IMR-90 (cell line): ENCODE data around the gene DSP. TPM values are rescaled to one million over a fixed set of nuclear protein-coding genes. Genes with fewer than 3 reads are reported as not detected.

Experiments used
- ATAC-seq: fragments of 200-7000 bp; cut with Tn5 transposase; 2 replicates; pipeline ENCODE4 v1.9.1; 2020; ENCODE audit warnings: low read depth, mild to moderate bottlenecking, moderate library complexity
- BruUV-seq: library from RNA; stranded (reverse); fragments of 400-500 nt; replicated peaks from 2 replicates; lab custom pipeline; 2021; lab: Mats Ljungman, UMichigan
- CTCF ChIA-PET: fragments of 300-600 bp; formaldehyde crosslinking; extraction: SDS; loops from one replicate; lab custom pipeline; 2021; ENCODE audit warnings: antibody characterized with exemption; lab: Yijun Ruan, JAX
- POLR2A ChIA-PET: fragments of 300-600 bp; sonication (Branson Sonifier 250); formaldehyde crosslinking; loops from one replicate; lab custom pipeline; 2022; ENCODE audit warnings: antibody characterized with exemption; ENCODE audit not compliant: unreplicated experiment; lab: Charles Lee
- DNase-seq: peaks from one replicate; pipeline ENCODE4 v3.0.0; 2013
- H2AFZ ChIP-seq: replicated peaks from 2 replicates; pipeline ENCODE3; 2013; ENCODE audit warnings: low read length, mild to moderate bottlenecking; ENCODE audit not compliant: poor library complexity
- H2AK5ac ChIP-seq: 2 replicates; pipeline ENCODE4 v1.6.1; 2013; ENCODE audit warnings: low read depth, low read length, inconsistent platforms
- H2AK9ac ChIP-seq: replicated peaks from 2 replicates; pipeline ENCODE3; 2013; ENCODE audit warnings: mild to moderate bottlenecking, low read depth, low read length, moderate library complexity; ENCODE audit not compliant: poor library complexity
- H2BK120ac ChIP-seq: 2 replicates; pipeline ENCODE4 v1.6.1; 2013; ENCODE audit warnings: low read depth, low read length, inconsistent platforms
- H2BK15ac ChIP-seq: 3 replicates; pipeline ENCODE4 v1.6.1; 2013; ENCODE audit warnings: low read depth, low read length, inconsistent platforms
- H2BK20ac ChIP-seq: 2 replicates; pipeline ENCODE4 v1.6.1; 2013; ENCODE audit warnings: low read depth, mild to moderate bottlenecking, inconsistent platforms, low read length, moderate library complexity
- H2BK5ac ChIP-seq: 2 replicates; pipeline ENCODE4 v1.6.1; 2013; ENCODE audit warnings: mild to moderate bottlenecking, low read depth, low read length, inconsistent platforms; ENCODE audit not compliant: poor library complexity, severe bottlenecking
- H3K14ac ChIP-seq: replicated peaks from 2 replicates; pipeline ENCODE4 v1.6.1; 2013; ENCODE audit warnings: low read depth, low read length, inconsistent platforms
- H3K18ac ChIP-seq: 2 replicates; pipeline ENCODE4 v1.6.1; 2013; ENCODE audit warnings: low read depth, low read length, control low read depth
- H3K23ac ChIP-seq: 2 replicates; pipeline ENCODE4 v1.6.1; 2013; ENCODE audit warnings: low read depth, low read length, inconsistent platforms
- H3K27ac ChIP-seq: 2 replicates; pipeline ENCODE4 v1.5.1; 2013; ENCODE audit warnings: mild to moderate bottlenecking, control low read depth, low read length; ENCODE audit not compliant: insufficient read depth
- H3K27me3 ChIP-seq: 2 replicates; pipeline ENCODE4 v1.6.1; 2013; ENCODE audit warnings: low read length; ENCODE audit not compliant: control insufficient read depth, insufficient read depth
- H3K36me3 ChIP-seq: 2 replicates; pipeline ENCODE4 v1.6.1; 2013; ENCODE audit warnings: low read length, mixed read lengths; ENCODE audit not compliant: control insufficient read depth, insufficient read depth
- H3K4ac ChIP-seq: 2 replicates; pipeline ENCODE4 v1.6.1; 2013; ENCODE audit warnings: low read depth, low read length, inconsistent platforms
- H3K4me1 ChIP-seq: 2 replicates; pipeline ENCODE4 v1.6.1; 2013; ENCODE audit warnings: low read length, mixed read lengths; ENCODE audit not compliant: control insufficient read depth, insufficient read depth
- H3K4me2 ChIP-seq: 2 replicates; pipeline ENCODE4 v1.6.1; 2013; ENCODE audit warnings: low read depth, mild to moderate bottlenecking, control low read depth, low read length, moderate library complexity
- H3K4me3 ChIP-seq: 2 replicates; pipeline ENCODE4 v1.5.1; 2013; ENCODE audit warnings: low read depth, mild to moderate bottlenecking, control low read depth, low read length, moderate library complexity; ENCODE audit not compliant: insufficient read depth
- H3K56ac ChIP-seq: 2 replicates; pipeline ENCODE4 v1.6.1; 2013; ENCODE audit warnings: low read length, inconsistent platforms; ENCODE audit not compliant: insufficient read depth; ENCODE audit errors: extremely low read depth
- H3K79me1 ChIP-seq, 2 experiments: 2 replicates each; pipeline ENCODE4 v1.6.1; 2013; ENCODE audit warnings: low read length in 2 of 2, inconsistent platforms in 1 of 2, low read depth in 1 of 2
- H3K9ac ChIP-seq: 2 replicates; pipeline ENCODE4 v1.6.1; 2013; ENCODE audit warnings: low read depth, low read length, control low read depth
- H3K9me1 ChIP-seq: 2 replicates; pipeline ENCODE4 v1.6.1; 2013; ENCODE audit warnings: low read length, inconsistent platforms; ENCODE audit not compliant: insufficient read depth
- H3K9me3 ChIP-seq: 2 replicates; pipeline ENCODE4 v1.6.1; 2013; ENCODE audit warnings: low read length; ENCODE audit not compliant: control insufficient read depth, insufficient read depth
- H4K20me1 ChIP-seq: 2 replicates; pipeline ENCODE4 v1.6.1; 2013; ENCODE audit warnings: low read length, inconsistent platforms; ENCODE audit not compliant: insufficient read depth
- H4K5ac ChIP-seq: 2 replicates; pipeline ENCODE4 v1.6.1; 2013; ENCODE audit warnings: mild to moderate bottlenecking, low read depth, low read length, control low read depth
- H4K8ac ChIP-seq, 2 experiments: 2 replicates each; pipeline ENCODE4 v1.6.1; 2013; ENCODE audit warnings: low read depth in 2 of 2, low read length in 2 of 2, control low read depth in 1 of 2, inconsistent platforms in 1 of 2
- H4K91ac ChIP-seq: 2 replicates; pipeline ENCODE4 v1.6.1; 2013; ENCODE audit warnings: low read depth, low read length, inconsistent platforms; ENCODE audit not compliant: insufficient read depth
- CEBPB ChIP-seq: IDR thresholded peaks from 2 replicates; pipeline ENCODE4 v1.6.1; 2012; ENCODE audit warnings: low read depth, low read length, improper control_type of control experiment
- CHD1 ChIP-seq: IDR thresholded peaks from 2 replicates; pipeline ENCODE4 v1.6.1; 2012; ENCODE audit warnings: low read depth, low read length, improper control_type of control experiment
- ELK1 ChIP-seq: fragments of 150-350 bp; IDR thresholded peaks from 2 replicates; pipeline ENCODE4 v1.6.1; 2016; ENCODE audit warnings: low read depth, mild to moderate bottlenecking, low read length, moderate library complexity, borderline replicate concordance
- FOS ChIP-seq: fragments of 150-350 bp; IDR thresholded peaks from 2 replicates; pipeline ENCODE4 v1.6.1; 2016; ENCODE audit warnings: low read depth, low read length
- MAFK ChIP-seq: IDR thresholded peaks from 2 replicates; pipeline ENCODE4 v1.6.1; 2012; ENCODE audit warnings: low read depth, low read length, improper control_type of control experiment
- MXI1 ChIP-seq: IDR thresholded peaks from 2 replicates; pipeline ENCODE4 v1.6.1; 2012; ENCODE audit warnings: low read depth, mild to moderate bottlenecking, low read length, moderate library complexity, borderline replicate concordance
- NFE2L2 ChIP-seq: fragments of 150-350 bp; IDR thresholded peaks from 2 replicates; pipeline ENCODE4 v1.6.1; 2016; ENCODE audit warnings: low read depth, mild to moderate bottlenecking, low read length
- RAD21 ChIP-seq: IDR thresholded peaks from 2 replicates; pipeline ENCODE4 v1.6.1; 2012; ENCODE audit warnings: low read length, improper control_type of control experiment
- RCOR1 ChIP-seq: IDR thresholded peaks from 2 replicates; pipeline ENCODE4 v1.6.1; 2012; ENCODE audit warnings: mild to moderate bottlenecking, low read length, improper control_type of control experiment; ENCODE audit not compliant: insufficient replicate concordance
- SMC3 ChIP-seq: fragments of 150-350 bp; IDR thresholded peaks from 2 replicates; pipeline ENCODE4 v1.6.1; 2016; ENCODE audit warnings: low read depth, mild to moderate bottlenecking, antibody characterized with exemption, low read length, moderate library complexity
- USF2 ChIP-seq: fragments of 150-350 bp; IDR thresholded peaks from 2 replicates; pipeline ENCODE4 v1.6.1; 2017; ENCODE audit warnings: mild to moderate bottlenecking, antibody characterized with exemption, low read length, low read depth
- WGBS, 2 experiments: methylation state at CpG; one replicate each; pipeline versions ENCODE4 v1.1.5 to v1.1.7; 2013; ENCODE audit warnings: missing lambda C conversion rate in 2 of 2; ENCODE audit not compliant: insufficient read length in 1 of 2; ENCODE audit errors: extremely low coverage in 2 of 2; 5-methylcytosine and 5-hydroxymethylcytosine counted together
- dilution Hi-C: fragments of 300-500 bp; cut with HindIII; formaldehyde crosslinking; loops from one replicate; pipeline ENCODE4 v1.14.3; 2018; ENCODE audit warnings: low sequenced_read_pairs; ENCODE audit not compliant: unreplicated experiment
- in situ Hi-C: fragments of 300-500 bp; cut with MboI; formaldehyde crosslinking; loops from 3 replicates; pipeline ENCODE4 v1.14.3; 2019; ENCODE audit warnings: low sequenced_read_pairs, inconsistent platforms, mixed read lengths
- intact Hi-C: fragments of 100-400 bp; cut with micrococcal nuclease; formaldehyde crosslinking; loops from 2 replicates; pipeline ENCODE4 v1.10.0; 2022
- polyA plus RNA-seq, 3 experiments: library from polyadenylated mRNA; depleted of rRNA; stranded (reverse); fragments of >200 nt; gene quantifications; 2 replicates each; pipeline ENCODE4 v1.2.3, GENCODE V29; 2012; ENCODE audit warnings: low replicate concordance in 1 of 3
- total RNA-seq: library from RNA; depleted of rRNA; stranded (reverse); fragments of >200 nt; gene quantifications from 2 replicates; pipeline ENCODE4 v1.2.3, GENCODE V29; 2012
- TF ChIP-seq, protein P1 (sequence below): conservative IDR thresholded peaks from 2 replicates; pipeline ENCODE4 v1.5.1; 2012; ENCODE audit warnings: mild to moderate bottlenecking, low read depth, low read length, improper control_type of control experiment

The DSP gene
- total and polyA plus RNA-seq, 2 of the 4 experiments (the other 2 are of a cell fraction): 7.1 to 20.1 TPM

DNA sequence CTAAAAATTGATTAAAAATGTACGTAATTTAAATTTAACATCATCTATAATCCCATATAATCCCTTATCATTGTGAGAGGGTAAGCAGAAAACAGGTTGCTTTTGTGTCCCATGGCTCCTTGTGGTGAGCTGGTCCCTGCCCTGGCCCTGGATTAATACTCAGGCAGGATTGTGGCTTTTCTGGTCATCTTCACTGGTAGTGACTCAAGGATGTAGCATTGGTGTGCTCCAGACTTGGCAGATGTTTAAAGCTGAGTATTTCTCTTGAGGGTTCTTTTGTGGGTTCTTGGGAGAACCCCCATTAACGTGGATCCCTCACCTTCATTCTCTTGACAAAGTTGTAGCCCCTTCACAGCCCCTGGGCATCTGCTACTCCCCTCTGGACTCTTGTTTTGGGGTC is 87.8 kb downstream of the DSP start:
- H3K4ac ChIP-seq: no peak overlapping the region
- no peak for TF ChIP-seq FOS
- TF ChIP-seq, protein P1, sequence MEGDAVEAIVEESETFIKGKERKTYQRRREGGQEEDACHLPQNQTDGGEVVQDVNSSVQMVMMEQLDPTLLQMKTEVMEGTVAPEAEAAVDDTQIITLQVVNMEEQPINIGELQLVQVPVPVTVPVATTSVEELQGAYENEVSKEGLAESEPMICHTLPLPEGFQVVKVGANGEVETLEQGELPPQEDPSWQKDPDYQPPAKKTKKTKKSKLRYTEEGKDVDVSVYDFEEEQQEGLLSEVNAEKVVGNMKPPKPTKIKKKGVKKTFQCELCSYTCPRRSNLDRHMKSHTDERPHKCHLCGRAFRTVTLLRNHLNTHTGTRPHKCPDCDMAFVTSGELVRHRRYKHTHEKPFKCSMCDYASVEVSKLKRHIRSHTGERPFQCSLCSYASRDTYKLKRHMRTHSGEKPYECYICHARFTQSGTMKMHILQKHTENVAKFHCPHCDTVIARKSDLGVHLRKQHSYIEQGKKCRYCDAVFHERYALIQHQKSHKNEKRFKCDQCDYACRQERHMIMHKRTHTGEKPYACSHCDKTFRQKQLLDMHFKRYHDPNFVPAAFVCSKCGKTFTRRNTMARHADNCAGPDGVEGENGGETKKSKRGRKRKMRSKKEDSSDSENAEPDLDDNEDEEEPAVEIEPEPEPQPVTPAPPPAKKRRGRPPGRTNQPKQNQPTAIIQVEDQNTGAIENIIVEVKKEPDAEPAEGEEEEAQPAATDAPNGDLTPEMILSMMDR: no peak
- no peak for TF ChIP-seq SMC3
- TF ChIP-seq RAD21: no peak
- no peak for TF ChIP-seq NFE2L2
- TF ChIP-seq USF2: no peak
- TF ChIP-seq MAFK: no peak
- TF ChIP-seq CHD1: no peak
- no peak for TF ChIP-seq MXI1
- TF ChIP-seq ELK1: no peak
- TF ChIP-seq RCOR1: no peak
- no peak for TF ChIP-seq CEBPB
- no peak overlapping the region for H3K23ac ChIP-seq
- H3K18ac ChIP-seq: no peak overlapping the region
- no peak overlapping the region for H4K91ac ChIP-seq
- no peak overlapping the region for H2BK5ac ChIP-seq
- no peak overlapping the region for H3K9ac ChIP-seq
- no peak overlapping the region for H2BK20ac ChIP-seq
- no peak overlapping the region for H4K5ac ChIP-seq
- dilution Hi-C loops (no loop called here), in situ Hi-C loops (no loop called here), intact Hi-C loops (no loop called here)
- no CpG with 5 or more reads among the region's 2 CpGs for WGBS, 2 experiments
- H4K20me1 ChIP-seq: no peaks in the 10 kb centered on the region
- H4K8ac ChIP-seq: no peak overlapping the region
- no peak for ATAC-seq
- H2BK120ac ChIP-seq: no peak overlapping the region
- CTCF ChIA-PET: no interaction called here
- H3K14ac ChIP-seq: no peak overlapping the region
- H2AK5ac ChIP-seq: no peak overlapping the region
- no peaks in the 10 kb centered on the region for H3K9me1 ChIP-seq
- no peak overlapping the region for H3K56ac ChIP-seq
- POLR2A ChIA-PET: no interaction called here
- H3K9me3 ChIP-seq: no peaks in the 10 kb centered on the region
- H3K36me3 ChIP-seq: no peaks in the 10 kb centered on the region
- 0 out of 2 replicates have a peak, but pooled peaks cover 4% of the 10 kb centered on the region for H3K4me1 ChIP-seq
- BruUV-seq: no TSS peak
- no peak overlapping the region for H2AK9ac ChIP-seq
- no peak for DNase-seq
- no peak overlapping the region for H3K4me3 ChIP-seq
- H2BK15ac ChIP-seq: no peak overlapping the region
- no peak overlapping the region for H3K4me2 ChIP-seq
- no peak overlapping the region for H3K27ac ChIP-seq
- H2AFZ ChIP-seq: no peak overlapping the region
- H3K79me1 ChIP-seq: no peaks in the 10 kb centered on the region
- H3K27me3 ChIP-seq: peaks cover 6% of the 10 kb centered on the region; the same call in 1 of the 2 replicates
